DMS79 treated with DMSO at 0.1 percent for 48 hours (cell line): ENCODE data around the gene FABP6.
A peak's percentile ranks its signal among the peaks of the same experiment; 100 is the strongest.

Experiments used
- DNase-seq: peaks from one replicate; lab custom pipeline; 2025; lab: John Stamatoyannopoulos, UW

FABP6 gene

DNA sequence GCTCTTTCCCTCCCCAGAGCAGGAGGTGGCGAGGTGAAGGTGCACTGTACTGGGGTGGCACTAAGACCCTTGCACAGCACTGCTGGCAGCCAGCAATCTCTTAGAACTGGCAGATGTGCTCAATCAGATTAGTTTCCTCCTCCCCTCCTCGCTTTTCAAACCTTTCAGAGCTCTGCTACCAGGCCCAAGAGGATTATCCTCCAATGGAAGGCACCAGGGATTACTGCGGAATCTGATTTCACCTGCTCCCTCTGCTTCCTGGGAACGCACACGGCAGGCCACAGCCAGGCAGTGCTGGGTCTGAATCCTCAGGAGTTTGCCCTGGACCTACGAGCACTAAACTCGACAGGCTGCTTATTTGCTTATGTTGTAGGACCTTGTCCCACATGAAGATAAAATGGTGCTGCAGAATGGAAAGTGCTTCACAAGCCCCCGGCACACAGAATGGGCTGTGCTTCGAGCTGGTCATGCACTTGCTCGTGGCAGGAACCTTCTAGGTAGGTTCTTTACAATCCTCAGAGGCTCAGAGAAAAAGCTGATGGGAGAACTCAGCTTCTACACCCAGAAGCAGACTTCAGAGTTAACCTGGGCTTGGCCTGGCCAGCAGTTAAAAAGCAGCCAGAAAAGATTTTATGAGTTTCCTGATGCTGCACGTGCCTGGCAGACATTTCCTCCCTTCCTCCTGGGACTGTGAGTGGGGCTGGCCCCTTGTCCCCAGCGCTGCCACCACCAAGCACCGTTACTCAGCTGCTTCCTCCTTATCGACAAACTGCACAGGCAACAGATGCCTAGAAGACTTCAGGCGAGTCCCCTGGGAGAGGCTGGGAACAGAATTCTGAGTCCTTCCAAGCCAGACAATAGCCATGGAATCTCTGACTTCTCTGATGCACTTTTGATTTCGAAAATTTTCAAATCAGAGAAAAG, 33.1 kb downstream of the FABP6 start:
- no peak for DNase-seq

DNA sequence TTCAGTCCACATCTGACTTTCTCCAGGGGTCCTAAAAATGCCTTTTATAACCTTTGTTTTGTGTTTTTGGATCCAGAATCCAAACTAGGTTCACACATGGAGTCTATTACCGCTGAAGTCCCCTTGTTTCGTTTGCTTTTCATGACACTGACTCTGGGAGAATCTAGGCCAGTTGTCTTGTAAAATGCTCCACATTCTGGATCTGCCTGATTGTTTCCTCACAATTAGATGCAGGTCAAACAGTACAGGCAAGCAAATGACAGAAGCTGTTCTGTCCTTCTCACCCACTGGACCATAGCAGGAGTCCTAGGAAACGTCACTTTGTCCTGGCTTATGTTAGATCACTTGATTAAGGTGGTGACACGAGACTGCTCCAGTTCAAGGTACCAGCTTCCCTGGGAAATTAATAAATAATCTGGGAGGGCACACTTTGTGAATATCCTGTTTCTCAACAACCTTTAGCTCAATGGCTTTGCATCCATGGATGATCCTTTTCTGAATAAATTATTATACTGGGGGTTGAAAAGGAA, 34.1 kb downstream of the FABP6 start:
- no peak for DNase-seq

GRCh38 chr5:160266044-160266443, 36.7 kb downstream of the FABP6 start:
- DNase-seq: no peak

DNA sequence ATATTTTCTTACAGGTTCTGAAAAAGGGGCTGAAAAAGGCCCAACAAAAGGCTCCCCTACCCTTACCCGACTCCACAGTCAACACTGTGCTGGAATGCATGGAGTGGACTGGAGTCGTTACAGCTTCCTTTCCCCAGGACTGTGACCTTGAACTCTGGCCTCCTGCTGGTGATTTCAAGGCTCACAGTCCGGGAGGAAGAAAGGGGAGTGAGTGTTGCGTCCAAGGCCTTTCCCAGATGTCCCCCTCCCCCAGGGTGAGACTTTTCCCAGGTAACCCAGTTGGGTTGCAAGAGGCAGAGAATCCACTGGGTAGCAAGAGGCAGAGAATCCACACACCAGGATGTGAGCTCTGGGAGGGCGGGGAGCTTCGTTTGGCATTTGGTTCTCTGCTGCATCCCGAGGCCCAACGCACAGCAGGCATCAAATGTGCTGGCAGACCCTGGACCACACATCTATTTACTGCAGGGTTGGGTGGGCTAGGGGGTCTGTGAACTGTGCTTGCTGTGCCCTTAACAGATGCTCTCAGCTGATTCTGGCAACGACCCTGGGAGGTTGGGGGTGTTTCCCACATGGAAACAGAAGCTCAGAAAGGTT, 37.5 kb downstream of the FABP6 start:
- no peak for DNase-seq

GRCh38 chr5:160268121-160268520, 38.8 kb downstream of the FABP6 start:
- no peak for DNase-seq

DNA sequence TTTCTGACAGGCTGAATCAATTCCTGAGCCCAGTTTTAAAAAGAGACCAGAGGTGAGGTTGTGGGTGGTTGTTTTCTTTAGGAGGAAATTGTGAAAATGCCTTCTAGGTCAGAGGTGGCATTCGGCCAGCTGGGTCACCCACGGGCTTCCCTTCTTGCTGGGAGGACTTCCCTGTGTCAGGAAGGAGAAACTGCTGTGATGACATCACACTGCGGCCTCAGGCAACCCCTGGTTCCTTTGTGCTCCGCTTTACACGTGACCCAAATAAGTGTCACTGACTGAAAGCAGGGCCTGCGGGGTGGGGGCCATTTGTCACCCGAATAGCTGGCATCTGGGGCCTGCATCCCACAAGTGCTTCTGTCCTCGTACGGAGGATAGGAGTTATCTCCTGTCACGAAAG, 39.7 kb downstream of the FABP6 start:
- DNase-seq: no peak

DNA sequence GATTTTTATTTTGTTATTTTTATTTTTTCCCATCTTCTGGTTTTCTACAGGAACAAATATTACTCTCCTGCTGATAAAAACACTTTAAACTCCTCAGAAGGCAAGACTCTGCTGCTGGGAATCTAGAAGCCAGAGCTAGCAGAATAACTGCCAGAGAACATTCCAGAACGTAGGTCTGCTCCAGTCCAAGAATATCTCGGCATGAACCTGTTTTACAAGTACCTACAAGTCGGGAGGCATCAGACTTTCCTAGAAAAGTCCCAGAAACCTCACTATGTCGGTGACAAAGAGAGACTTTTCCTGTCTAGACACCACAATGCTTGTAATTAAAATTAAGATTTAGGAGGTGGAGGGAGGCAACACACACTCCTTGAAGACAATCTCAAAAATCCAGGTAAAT, 41.4 kb downstream of the FABP6 start:
- no peak for DNase-seq

DNA sequence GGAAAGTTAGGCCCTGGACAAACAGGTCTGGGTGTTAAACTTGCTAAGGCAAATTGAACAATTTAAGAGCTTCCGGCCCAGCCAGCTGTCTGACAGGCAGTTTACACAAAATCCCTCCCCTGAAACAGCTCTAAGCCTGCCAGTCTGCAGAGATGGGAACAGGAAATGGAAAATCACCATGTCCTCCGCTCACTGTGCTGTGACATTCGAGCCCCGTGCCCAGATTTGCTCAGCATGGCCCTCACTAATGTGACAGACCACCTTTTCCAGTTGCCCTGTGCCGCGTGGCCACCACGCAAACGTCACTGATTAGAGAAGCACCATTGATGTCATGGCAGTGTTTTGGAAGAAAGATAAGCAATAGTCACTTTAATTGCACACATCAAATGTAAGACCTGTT, 42.1 kb downstream of the FABP6 start:
- no peak for DNase-seq

DNA sequence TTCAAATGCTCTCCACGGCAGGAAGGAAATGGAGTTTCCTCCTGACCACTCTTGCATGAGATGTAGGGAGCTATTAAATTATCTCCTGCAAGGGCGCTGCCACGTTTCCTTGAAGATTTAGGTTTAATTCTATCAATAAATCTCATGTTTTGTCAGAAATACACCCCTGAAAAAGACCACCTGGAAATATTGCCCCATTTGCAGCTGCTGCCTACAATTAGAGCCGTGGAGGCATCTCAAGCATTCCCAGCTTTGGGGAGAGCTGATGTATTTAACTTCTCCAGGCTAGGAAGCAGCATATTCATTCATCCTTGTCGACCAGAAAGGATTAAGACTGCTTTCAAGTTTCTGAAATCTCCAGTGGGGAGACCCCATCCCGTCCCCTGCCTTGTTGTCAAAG, 42.5 kb downstream of the FABP6 start:
- no peak for DNase-seq

DNA sequence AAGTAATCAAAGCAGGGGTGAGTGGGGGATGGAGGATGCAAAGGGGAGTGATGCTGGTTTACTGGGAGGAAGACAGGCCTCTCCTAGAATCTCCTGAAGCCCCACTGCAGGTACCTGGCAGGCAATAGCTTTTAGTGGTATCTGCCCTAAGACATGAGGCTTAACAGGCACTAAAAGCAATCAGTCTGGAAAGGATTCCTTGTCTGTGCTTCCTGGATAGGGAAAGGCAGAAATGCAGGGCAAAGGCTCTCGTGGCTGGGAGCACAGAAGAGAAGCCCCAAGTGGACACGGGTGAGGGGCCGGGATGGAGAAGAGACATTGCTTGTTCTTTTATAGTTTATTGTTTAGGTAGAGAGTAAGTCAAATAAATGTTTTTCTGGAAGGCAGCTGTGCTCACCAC, 43.0 kb downstream of the FABP6 start:
- no peak for DNase-seq

DNA sequence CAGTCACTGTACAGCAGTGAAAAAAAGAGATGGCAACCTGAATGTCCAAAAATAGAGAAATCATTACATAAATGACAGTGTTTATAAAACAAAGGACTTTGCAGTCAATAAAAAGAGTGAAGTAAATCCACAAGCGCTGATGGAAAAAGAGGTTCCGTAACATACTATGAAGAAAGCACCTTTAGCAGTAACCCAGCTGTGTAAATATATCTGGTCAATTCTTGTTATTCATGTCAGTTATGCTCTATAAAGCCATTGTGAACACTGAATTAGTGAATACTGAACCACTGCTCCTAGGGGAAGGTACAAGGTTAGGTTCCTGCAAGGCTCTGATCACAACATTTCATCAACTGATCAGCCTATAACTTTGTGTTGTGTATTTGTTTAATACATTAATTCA, 43.6 kb downstream of the FABP6 start:
- DNase-seq: no peak

DNA sequence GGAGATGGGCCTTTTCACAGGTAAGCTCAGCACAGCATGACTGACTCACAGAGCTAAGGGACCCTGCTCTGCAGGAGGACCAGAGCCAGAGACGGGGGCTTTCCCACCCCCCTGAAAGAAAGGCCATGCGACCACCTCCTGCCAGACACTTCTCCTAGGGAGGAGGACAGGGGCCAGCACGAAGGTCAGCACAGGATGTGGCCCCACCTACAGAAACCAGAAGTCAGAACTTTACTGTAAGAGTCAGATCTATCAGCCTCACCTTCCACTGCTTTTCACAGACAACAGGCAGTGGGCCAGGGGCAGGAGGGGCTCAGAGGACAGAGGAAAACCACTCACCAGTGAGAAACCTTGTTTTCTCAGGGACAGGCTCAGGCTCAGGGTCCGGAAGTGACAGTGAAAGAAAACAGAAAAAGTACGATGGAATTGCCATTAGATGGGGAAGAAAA, 45.2 kb downstream of the FABP6 start:
- DNase-seq: no peak

- DNase-seq: no peak
Observed at GRCh38 chr5:160278343-160278742, 49.0 kb downstream of the FABP6 start.

DNA sequence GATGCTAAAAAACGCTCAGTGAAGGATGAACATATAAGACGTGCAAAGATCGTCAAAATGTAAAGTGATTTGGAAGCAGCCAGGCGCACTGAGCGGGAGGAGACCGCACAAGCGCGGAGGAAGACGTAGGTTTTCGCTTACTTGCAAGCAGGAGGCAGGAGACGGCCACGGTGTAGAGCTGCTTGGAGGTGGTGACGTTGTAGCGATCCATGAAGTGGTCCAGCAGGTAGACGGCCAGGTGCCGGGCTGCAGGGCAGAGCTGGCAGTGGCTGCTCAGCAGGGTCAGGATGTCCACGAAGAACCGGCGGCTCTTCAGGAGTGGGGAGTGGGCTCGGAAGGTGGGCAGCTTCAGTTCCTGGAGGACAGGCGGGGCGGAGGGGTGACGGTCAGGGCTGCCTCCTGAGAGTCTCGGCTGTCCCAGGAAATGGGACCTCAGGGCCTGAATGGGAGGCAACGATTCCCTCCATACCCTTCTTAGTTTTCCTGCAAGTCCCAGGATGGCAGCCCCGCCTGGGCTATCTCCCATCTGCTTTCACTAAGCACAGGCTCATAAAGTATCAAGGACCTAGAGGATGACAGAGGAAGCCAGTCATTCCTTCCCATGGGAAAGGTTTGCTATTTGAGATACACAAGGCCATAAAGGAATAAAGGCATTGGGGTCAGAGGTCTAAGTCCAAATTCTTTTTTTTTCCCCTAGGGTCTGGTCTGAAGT, 51.2 kb downstream of the FABP6 start:
- no peak for DNase-seq

DNA sequence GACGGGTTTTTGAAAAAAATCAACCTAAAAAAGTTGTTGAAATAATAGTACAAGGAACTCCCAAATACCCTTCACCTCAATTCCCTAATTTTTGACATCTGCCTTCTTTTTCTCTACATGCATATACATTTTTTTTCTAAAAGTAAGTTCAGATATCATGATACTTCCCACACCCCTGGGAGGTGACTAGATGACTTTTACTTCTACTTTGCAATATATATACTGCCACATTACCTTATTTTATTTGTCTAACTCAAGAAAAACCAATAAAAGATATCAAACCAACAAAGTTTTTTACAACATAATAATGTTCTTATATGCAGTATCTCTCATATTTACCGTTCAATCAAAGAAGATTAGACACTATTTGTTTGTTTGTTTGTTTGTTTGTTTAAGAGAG, 52.0 kb downstream of the FABP6 start:
- DNase-seq: no peak

DNA sequence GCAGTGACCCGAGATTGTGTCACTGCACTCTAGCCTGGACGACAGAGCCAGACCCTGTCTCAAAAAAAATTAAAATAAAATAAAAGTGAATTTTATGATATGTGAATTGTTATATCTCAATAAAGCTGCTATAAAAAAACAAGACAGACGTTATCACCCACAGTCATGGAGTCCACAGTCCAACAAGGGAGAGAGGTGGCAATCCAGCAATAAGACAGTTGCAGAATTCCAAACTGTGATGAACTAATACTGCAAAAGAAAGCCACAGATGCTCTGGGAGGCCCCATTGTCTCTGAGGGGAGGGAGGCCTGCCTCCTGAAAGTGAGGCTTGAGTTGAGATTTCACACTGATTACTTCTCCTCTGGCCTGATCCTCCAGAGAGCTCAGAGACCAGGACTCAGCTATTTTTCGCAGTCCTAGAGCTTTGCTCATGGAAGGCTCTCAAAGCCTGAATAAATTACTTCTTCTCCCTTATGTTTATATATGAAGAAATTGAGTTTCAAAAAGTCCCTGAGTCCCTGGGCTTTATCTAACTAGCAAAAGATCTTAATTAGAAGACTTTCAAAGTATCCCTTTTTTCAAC, 55.1 kb downstream of the FABP6 start:
- no peak for DNase-seq

GRCh38 chr5:160285316-160285715, 56.0 kb downstream of the FABP6 start:
- DNase-seq: no peak

DNA sequence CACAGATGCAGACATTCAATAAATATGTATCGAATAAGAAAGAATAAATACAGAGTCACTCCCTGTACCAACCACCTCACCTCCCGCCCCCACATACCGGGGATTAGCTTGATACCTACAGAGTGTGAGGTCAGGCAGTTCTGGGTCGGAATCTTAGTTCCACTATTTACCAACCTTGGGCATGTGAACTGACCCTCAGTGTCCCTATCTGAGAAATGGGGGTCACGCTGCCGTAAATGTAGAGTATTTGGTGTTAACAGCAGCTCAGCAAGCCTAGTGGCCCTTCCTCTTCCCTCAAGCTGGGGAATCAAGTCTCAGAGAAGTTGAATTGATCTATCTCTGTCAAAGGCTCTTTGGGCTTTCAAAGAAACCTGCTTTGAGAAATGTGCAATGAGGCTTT, 57.6 kb downstream of the FABP6 start:
- no peak for DNase-seq

GRCh38 chr5:160287378-160288051, 58.2 kb downstream of the FABP6 start:
- DNase-seq: peak; percentile 53
